Spleen (tissue), 11 donors: ENCODE measurements around the gene TMSB4X. TPM values are rescaled to one million over a fixed set of nuclear protein-coding genes. Genes with fewer than 3 reads are reported as not detected.
"Not testable (repeated sequence)": the region's sequence is repeated elsewhere in the genome, so short reads cannot be mapped to it uniquely, and the experiment has no call there.

Source experiments
- DNase-seq: peaks from one replicate; pipeline ENCODE4 v3.0.0-alpha.2; 2020
- H3K27ac ChIP-seq, 8 donors: fragments of 200-600 bp; sonication (generic) in 7 of 8; 1 replicate in 4 of 8; 2 replicates in 4 of 8; pipeline versions ENCODE4 v1.5.0 to v1.8.0; 2016 to 2021; ENCODE audit warnings: inconsistent platforms in 4 of 8, mild to moderate bottlenecking in 4 of 8, moderate library complexity in 1 of 8
- H3K27me3 ChIP-seq, 7 donors: fragments of 200-600 bp; sonication (generic) in 6 of 7; replicated peaks in 1 of 7; 1 replicate in 4 of 7; 2 replicates in 3 of 7; pipeline versions ENCODE4 v1.5.0 to v1.8.0; 2016 to 2021; ENCODE audit warnings: inconsistent platforms in 3 of 7, mild to moderate bottlenecking in 1 of 7
- H3K36me3 ChIP-seq, 6 donors: fragments of 200-600 bp; sonication (generic) in 5 of 6; 1 replicate in 4 of 6; 2 replicates in 2 of 6; pipeline versions ENCODE4 v1.5.0 to v1.8.0; 2016 to 2021; ENCODE audit warnings: inconsistent platforms in 2 of 6
- H3K4me1 ChIP-seq, 6 donors: fragments of 200-600 bp; sonication (generic) in 5 of 6; 1 replicate in 3 of 6; 2 replicates in 3 of 6; pipeline versions ENCODE4 v1.5.0 to v1.8.0; 2016 to 2021; ENCODE audit warnings: inconsistent platforms in 3 of 6
- H3K4me3 ChIP-seq, 8 donors: fragments of 200-600 bp; sonication (generic) in 7 of 8; 1 replicate in 4 of 8; 2 replicates in 4 of 8; pipeline versions ENCODE4 v1.5.0 to v1.8.0; 2016 to 2021; ENCODE audit warnings: inconsistent platforms in 4 of 8, mild to moderate bottlenecking in 4 of 8, moderate library complexity in 2 of 8
- H3K9me3 ChIP-seq, 8 donors: fragments of 200-600 bp; sonication (generic) in 7 of 8; 1 replicate in 4 of 8; 2 replicates in 4 of 8; pipeline versions ENCODE4 v1.5.0 to v1.8.0; 2016 to 2021; ENCODE audit warnings: inconsistent platforms in 4 of 8
- POLR2A ChIP-seq, 3 donors: fragments of 450-650 bp; IDR thresholded peaks; one replicate each; pipeline ENCODE4 v1.5.1; 2017; ENCODE audit warnings: antibody characterized with exemption in 3 of 3, mild to moderate bottlenecking in 1 of 3
- POLR2AphosphoS5 ChIP-seq, 3 donors: sonication (generic); formaldehyde crosslinking; IDR thresholded peaks; one replicate each; pipeline ENCODE4 v1.5.1; 2017; ENCODE audit warnings: antibody characterized with exemption in 3 of 3
- WGBS, 5 donors: extraction: QIAGEN DNeasy Blood & Tissue Kit in 3 of 5; methylation state at CpG; one replicate each; pipeline versions ENCODE4 v1.1.5 to v1.1.7; 2013 to 2018; 5-methylcytosine and 5-hydroxymethylcytosine counted together
- intact Hi-C: fragments of 100-400 bp; cut with DNase I; formaldehyde crosslinking; loops from one replicate; pipeline ENCODE4 v1.15.0; 2023; ENCODE audit warnings: low total_unique reads
- polyA plus RNA-seq, 3 donors: library from polyadenylated mRNA; stranded (reverse); fragments of 200-250 nt; gene quantifications; one replicate each; pipeline ENCODE4 v1.2.1, GENCODE V29; 2013
- total RNA-seq, 7 donors: library from RNA; depleted of rRNA in 3 of 7; stranded (reverse); fragments of >200 nt in 3 of 7; fragmentation: NEBNext Ultra II Directional in 4 of 7; extraction: Animal tissue kit (Norgen Biotek cat#: 25700) in 4 of 7; gene quantifications; one replicate each; pipeline versions ENCODE4 v1.1.0 to v1.2.1, GENCODE V29; 2016 to 2021
- TF ChIP-seq, protein P1 (sequence below), 11 experiments: fragments of 200-600 bp in 7 of 11; fragments of 450-650 bp in 4 of 11; sonication (generic) in 4 of 11; IDR thresholded peaks in 8 of 11; conservative IDR thresholded peaks in 3 of 11; 1 replicate in 7 of 11; 2 replicates in 4 of 11; pipeline versions ENCODE4 v1.4.0 to v1.8.0; 2016 to 2021; ENCODE audit warnings: antibody characterized with exemption in 11 of 11, inconsistent platforms in 4 of 11, mild to moderate bottlenecking in 1 of 11
- donor health status: healthy with polysubstance abuse.
- donor health status: DM: no; HTN: no; CAD: no; lungs with moderate emphysema.
- donor health status: DM: no; HTN: no; CAD: no.
- donor health status: Bipolar disorder and iron deficiency.
- donor health status: healthy.
- donor health status: DM: no; HTN: no; CAD: no.
- donor health status: DM: yes; HTN: yes; CAD: no.

TMSB4X gene
- total and polyA plus RNA-seq, 10 donors = 6,343 to 19,174 (median 11,085) TPM

DNA sequence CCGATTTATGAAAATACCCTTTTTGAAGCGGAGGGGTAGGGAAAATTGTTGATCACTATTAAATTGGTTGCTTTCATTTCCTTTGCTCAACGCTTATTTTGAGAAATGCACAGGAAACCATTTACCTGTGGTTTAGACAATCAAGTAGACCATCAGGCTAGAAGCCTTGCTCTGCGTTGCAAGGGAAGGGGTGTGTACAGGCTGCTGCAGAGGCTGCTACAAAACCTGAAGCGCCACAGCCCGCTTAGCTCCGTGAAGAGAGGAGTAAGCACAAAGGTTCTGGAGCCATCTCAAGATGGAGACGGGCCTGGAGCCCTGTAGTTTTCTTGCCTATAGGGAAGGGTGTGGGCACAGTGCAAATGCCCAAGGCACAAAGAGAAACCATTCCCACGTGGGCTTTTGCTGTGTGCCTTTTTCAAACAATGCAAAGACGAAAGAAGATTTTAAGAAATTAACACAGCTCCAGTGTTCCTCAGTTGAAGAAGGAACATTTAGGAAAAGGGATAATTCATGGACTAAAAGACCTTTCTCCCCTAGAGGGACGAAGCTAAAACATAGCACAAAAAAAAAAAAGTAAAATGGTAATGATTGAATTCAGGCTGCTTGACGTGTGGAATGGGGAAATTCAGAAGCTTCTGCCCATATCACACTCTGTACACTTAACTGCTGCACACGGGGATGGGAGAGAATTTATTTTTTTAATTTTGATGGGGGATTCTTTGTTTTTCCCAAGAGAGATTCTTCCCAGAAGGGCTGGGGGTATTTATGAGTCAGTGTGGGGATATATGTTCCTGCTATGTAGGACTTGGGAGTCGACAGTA lies 3.5 kb downstream of the TMSB4X start:
- H3K9me3 ChIP-seq = peaks cover 0 to 13% (median 0%) of the 10 kb centered on the region in 8 donors
- DNase-seq = peak; percentile 91
- WGBS, 5 donors = 1 to 20% (median 3%) methylated on average over 14 of the region's 14 CpGs
- intact Hi-C loops = no loop called here
- TF ChIP-seq POLR2A (IDR thresholded peaks at IDR 0.05) (no peak), POLR2AphosphoS5 (IDR thresholded peaks at IDR 0.05) (peak in 2 of 3 donors; percentile 80 to 94)
- peaks cover 0 to 24% (median 0%) of the 10 kb centered on the region in 6 donors for H3K36me3 ChIP-seq
- peak overlapping the region; percentile 73 to 98 (median 97) for H3K27ac ChIP-seq
- peak overlapping the region; percentile 64 to 89 (median 74) for H3K4me3 ChIP-seq
- peaks cover 19 to 59% (median 41%) of the 10 kb centered on the region in 6 donors for H3K4me1 ChIP-seq
- peaks cover 0 to 15% (median 0%) of the 10 kb centered on the region in 7 donors for H3K27me3 ChIP-seq

DNA sequence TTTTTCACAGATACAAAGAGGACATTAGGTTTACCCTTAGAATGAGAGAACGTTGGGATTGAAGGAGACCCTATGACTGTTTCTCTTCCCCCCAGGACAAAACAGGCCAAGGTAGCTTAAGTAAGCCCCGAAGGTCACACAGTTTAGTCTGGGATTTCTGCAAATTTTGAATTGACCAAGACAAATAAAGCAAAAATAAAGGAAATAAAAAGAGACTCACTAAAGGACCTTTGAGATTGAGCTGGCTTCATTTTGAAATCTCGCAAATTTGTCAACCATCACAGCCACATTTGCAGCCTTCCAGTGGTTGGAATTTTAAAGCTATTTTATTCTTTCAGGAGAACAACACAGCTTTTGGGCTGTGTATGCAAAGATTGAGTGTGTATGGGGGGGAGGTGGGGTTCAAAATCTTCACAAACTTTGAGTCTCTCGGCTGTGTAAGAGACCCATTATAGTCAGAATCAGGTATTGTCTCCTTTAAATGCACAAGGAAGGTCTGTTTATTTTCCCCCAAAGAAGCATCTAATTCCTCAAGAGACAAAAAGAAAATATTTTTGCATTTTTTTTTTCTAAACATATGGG lies 4.2 kb downstream of the TMSB4X start:
- H3K27me3 ChIP-seq = peaks cover 0 to 15% (median 0%) of the 10 kb centered on the region in 7 donors
- no peak for DNase-seq
- peak overlapping the region; percentile 73 to 98 (median 97) for H3K27ac ChIP-seq
- no peak for TF ChIP-seq POLR2AphosphoS5 (IDR thresholded peaks at IDR 0.05)
- no peak for TF ChIP-seq POLR2A (IDR thresholded peaks at IDR 0.05)
- TF ChIP-seq, protein P1, sequence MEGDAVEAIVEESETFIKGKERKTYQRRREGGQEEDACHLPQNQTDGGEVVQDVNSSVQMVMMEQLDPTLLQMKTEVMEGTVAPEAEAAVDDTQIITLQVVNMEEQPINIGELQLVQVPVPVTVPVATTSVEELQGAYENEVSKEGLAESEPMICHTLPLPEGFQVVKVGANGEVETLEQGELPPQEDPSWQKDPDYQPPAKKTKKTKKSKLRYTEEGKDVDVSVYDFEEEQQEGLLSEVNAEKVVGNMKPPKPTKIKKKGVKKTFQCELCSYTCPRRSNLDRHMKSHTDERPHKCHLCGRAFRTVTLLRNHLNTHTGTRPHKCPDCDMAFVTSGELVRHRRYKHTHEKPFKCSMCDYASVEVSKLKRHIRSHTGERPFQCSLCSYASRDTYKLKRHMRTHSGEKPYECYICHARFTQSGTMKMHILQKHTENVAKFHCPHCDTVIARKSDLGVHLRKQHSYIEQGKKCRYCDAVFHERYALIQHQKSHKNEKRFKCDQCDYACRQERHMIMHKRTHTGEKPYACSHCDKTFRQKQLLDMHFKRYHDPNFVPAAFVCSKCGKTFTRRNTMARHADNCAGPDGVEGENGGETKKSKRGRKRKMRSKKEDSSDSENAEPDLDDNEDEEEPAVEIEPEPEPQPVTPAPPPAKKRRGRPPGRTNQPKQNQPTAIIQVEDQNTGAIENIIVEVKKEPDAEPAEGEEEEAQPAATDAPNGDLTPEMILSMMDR (IDR thresholded peaks at IDR 0.05 in 8 of 11, conservative IDR thresholded peaks at IDR 0.05 in 3 of 11) = no peak
- H3K4me3 ChIP-seq = peak overlapping the region in 3 of 8 donors; percentile 65 to 89 (median 69)
- H3K9me3 ChIP-seq = peaks cover 0 to 13% (median 0%) of the 10 kb centered on the region in 8 donors
- WGBS, 5 donors = 36 to 53% (median 41%) methylated on average over 4 of the region's 4 CpGs
- peaks cover 19 to 65% (median 45%) of the 10 kb centered on the region in 6 donors for H3K4me1 ChIP-seq
- intact Hi-C loops = no loop called here
- peaks cover 0 to 24% (median 0%) of the 10 kb centered on the region in 6 donors for H3K36me3 ChIP-seq

DNA sequence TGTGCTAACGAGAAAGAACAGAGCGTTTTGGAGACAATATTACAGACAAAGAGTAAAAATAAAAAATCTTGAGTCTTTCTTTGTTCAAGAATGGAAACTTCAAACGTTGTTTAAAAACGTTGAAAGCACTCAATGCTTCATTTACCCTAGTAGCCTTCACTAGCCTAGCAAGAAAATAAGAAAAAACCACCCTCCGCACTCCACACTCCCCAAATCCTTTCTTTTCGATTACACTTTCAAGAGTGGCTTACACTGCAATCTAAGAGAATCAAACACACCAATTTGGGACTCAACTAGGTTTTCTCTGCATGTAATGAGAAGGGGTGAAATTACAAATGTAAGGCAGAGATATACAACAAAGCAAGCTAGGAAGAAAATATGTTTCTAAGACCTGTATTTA lies 4.7 kb downstream of the TMSB4X start:
- Histone ChIP-seq H3K27me3 (peaks cover 0 to 13% (median 0%) of the 10 kb centered on the region in 7 donors), H3K9me3 (peaks cover 0 to 13% (median 0%) of the 10 kb centered on the region in 8 donors), H3K36me3 (peaks cover 0 to 24% (median 0%) of the 10 kb centered on the region in 6 donors), H3K4me3 (no peak overlapping the region), H3K4me1 (peaks cover 19 to 70% (median 50%) of the 10 kb centered on the region in 6 donors), H3K27ac (peak overlapping the region in 7 of 8 donors; percentile 95 to 98 (median 97))
- TF ChIP-seq, protein P1 (IDR thresholded peaks at IDR 0.05 in 8 of 11, conservative IDR thresholded peaks at IDR 0.05 in 3 of 11) = no peak
- TF ChIP-seq POLR2A (IDR thresholded peaks at IDR 0.05) = no peak
- TF ChIP-seq POLR2AphosphoS5 (IDR thresholded peaks at IDR 0.05) = no peak
- DNase-seq = no peak
- WGBS, 5 donors = 34 to 58% (median 44%) methylated on average over 6 of the region's 6 CpGs
- intact Hi-C loops = loop anchor here (10.0 kb wide), 1 partner anchor 105 kb away; no protein-coding TSS in a partner anchor

DNA sequence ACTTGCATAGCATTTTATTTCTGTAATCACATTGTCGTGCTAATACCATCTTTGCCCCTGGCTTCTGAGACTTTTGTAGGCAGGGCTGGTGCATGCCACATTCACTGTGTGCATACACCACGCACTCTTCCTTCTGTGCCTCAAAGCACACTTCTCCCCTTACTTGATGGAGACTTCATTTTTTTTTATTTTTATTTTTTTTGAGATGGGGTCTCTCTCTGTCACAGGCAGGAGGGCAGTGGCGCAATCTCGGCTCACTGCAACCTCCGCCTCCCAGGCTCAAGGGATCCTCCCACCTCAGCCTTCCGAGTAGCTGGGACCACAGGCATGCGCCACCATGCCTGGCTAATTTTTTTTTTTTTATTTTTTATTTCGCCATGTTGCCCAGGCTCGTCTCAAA lies 5.1 kb downstream of the TMSB4X start:
- intact Hi-C loops = loop anchor here (10.0 kb wide), 1 partner anchor 105 kb away; no protein-coding TSS in a partner anchor

More for the DNA sequence above, 5.1 kb downstream of the TMSB4X start:
- peak in 2 of 3 donors; percentile 13 to 24 for TF ChIP-seq POLR2AphosphoS5 (IDR thresholded peaks at IDR 0.05)
- H3K27ac ChIP-seq = peak overlapping the region in 7 of 8 donors; percentile 95 to 98 (median 97)
- peaks cover 0 to 24% (median 0%) of the 10 kb centered on the region in 6 donors for H3K36me3 ChIP-seq
- H3K9me3 ChIP-seq = peaks cover 0 to 11% (median 0%) of the 10 kb centered on the region in 8 donors
- peak; percentile 57 for DNase-seq
- 51 to 75% (median 67%) methylated on average over 9 of the region's 9 CpGs for WGBS, 5 donors
- H3K4me3 ChIP-seq = not testable (repeated sequence)
- peaks cover 0 to 10% (median 0%) of the 10 kb centered on the region in 7 donors for H3K27me3 ChIP-seq
- H3K4me1 ChIP-seq = peaks cover 19 to 74% (median 54%) of the 10 kb centered on the region in 6 donors
